T-helper 2 cell treated with Interferon-gamma antibody and Interleukin-4, amounts not matched to agents 100 ng/mL and 5 ng/mL, for 36 hours (primary cell): ENCODE results near the gene IFNG-AS1. TPM values are rescaled to one million over a fixed set of nuclear protein-coding genes. Genes with fewer than 3 reads are reported as not detected.

Experiments used
- intact Hi-C: fragments of 100-400 bp; cut with micrococcal nuclease; formaldehyde crosslinking; loops from one replicate; pipeline ENCODE4 v1.15.1; 2023
- total RNA-seq: library from RNA; stranded (reverse); gene quantifications from 2 replicates; pipeline ENCODE4 v1.2.3, GENCODE V29; 2022

The IFNG-AS1 gene
- total RNA-seq, 1 donor from 2014 or later = not detected

- intact Hi-C loops = no loop called here
Observed at GRCh38 chr12:67993143-67993542, 3.9 kb downstream of the IFNG-AS1 start.

DNA sequence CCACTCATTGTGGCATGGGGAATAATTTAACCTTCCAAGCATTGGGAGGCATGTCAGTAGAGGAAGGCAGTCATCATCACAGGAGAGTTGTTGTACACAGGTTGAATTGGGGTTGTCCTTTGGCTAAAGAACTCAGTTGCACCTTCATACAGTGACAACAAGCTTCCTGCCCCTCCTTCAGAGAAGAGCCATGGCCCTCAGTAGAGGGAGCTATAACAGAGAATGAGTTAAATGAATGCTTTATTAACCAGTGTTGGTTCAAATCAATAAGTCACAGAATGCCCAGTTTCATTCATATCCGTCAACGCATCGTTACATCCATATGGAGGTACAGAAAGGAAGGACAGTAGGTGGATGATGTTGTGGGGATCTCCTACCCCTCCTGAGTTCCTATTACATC, 4.8 kb downstream of the IFNG-AS1 start:
- intact Hi-C loops = no loop called here

DNA sequence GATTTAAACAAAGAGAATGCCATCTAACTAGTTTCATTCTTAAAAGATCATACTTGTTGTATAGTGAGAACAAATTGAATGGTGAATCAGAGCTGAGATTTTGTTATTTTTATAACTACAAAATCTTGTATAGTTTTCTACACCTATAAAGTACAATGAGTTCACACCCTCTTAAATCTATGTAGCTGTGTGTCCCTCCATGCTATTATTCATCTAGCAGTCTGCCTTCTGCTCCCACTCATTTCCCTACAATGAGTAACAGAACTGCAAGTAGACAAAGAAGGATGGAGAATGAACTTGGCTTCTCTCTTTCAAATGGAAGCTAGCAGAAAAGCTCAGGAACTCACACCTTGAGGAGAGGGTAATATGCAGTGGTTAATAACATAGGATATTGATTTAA, 7.1 kb downstream of the IFNG-AS1 start:
- intact Hi-C loops = no loop called here

GRCh38 chr12:67998379-67998778, 9.1 kb downstream of the IFNG-AS1 start:
- intact Hi-C loops = no loop called here

GRCh38 chr12:67999244-67999643, 10.0 kb downstream of the IFNG-AS1 start:
- intact Hi-C loops = no loop called here

DNA sequence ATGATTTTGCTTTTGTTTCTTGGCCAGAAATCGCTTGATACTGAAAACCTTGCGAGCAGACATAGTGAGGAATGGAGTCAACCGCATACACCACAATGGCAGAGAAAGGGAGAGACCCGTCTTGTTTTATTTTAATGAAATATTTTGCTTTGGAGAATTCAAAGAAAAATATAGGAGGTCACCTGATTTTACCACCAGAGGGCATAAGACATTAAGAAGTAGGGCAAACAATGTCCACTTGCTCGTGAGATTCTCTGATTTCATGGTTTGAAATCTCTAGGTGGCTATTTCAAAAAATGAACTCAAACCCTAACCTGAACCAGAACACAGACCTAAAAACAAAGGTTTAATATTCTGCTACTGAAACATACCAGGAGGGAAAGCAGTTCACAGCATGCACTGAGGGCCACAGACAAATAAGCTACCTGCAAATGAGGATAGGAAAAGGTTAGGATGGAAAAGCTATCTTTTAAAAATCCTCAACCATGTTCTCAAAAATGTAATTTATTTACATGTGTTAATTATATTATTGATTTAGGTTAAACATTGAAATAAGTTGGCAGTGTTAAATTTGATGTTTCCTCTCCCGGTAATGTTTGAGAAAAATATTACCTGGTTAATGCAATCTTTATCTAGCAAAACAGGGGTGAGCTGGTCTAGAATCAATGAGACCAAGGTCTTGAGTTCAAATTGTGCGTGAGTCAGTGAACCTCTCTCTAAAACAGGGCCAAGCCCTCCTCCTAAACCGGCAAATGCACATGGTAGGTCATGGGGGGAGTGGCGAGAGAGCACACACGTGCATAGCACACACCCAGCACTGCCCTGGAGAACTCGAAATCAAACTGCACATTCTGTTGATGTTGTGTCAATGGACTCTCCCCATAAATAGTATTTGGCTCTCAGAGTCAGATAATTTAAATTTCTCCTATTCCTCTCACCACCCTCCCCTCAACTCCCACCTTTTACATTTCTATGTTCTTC, 12.5 kb downstream of the IFNG-AS1 start:
- intact Hi-C loops = no loop called here

GRCh38 chr12:68003777-68004176, 14.5 kb downstream of the IFNG-AS1 start:
- intact Hi-C loops = no loop called here

GRCh38 chr12:68007033-68007432, 17.8 kb downstream of the IFNG-AS1 start:
- intact Hi-C loops = no loop called here

GRCh38 chr12:68007466-68007865, 18.2 kb downstream of the IFNG-AS1 start:
- intact Hi-C loops = no loop called here

DNA sequence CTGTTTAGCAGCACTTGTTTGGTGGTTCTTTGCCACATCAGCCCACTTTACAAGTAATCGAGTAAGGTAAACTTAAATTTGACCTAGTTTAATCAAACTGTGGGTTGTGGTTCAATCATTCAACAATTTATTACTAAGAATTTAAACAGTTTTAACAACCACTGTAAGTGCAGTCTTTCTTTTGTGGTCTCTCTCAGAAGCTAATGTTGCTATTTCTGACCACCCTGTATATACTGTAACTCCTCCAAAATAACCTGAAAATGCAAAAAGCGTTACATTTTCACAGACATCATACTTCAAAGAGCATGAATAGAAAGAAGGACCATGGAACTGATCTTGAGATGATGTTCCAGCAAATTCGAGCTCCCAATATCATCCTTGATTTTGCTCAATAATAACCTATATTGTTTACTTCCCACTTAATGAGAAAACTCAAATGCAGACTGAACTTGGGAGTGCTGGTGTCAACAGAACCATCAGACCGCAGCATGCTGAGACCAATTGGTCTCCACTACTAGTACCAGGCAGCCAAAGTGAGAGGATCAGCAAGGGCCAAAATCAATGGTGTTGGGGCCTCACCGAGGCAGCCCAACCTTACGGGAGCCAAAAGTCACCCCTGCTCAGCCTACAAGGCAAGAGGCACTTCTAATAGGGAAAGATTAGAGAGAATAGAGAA, 22.1 kb downstream of the IFNG-AS1 start:
- intact Hi-C loops = no loop called here

- intact Hi-C loops = no loop called here
Observed at GRCh38 chr12:68011882-68012207, 22.6 kb downstream of the IFNG-AS1 start.

DNA sequence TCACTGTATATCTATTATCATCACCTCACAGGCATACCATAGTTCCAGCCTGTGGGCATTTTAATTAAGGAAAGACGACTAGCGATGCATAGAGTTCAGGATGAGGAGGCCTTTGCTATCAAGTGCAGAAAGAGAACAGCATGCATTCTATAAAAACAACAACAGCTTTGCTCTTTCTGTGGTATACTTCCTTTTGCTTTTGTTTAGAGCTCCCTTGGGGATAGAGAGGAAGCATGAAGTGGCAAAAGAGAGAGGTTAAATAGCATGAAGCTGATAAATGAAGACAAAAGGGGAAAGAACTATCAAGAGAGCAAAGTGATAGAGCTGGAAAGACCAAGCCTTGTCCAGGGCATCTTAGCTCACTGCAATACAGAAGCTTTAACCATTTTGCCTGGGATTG, 23.5 kb downstream of the IFNG-AS1 start:
- intact Hi-C loops = no loop called here

- intact Hi-C loops = no loop called here
Observed at GRCh38 chr12:68013181-68013580, 23.9 kb downstream of the IFNG-AS1 start.

DNA sequence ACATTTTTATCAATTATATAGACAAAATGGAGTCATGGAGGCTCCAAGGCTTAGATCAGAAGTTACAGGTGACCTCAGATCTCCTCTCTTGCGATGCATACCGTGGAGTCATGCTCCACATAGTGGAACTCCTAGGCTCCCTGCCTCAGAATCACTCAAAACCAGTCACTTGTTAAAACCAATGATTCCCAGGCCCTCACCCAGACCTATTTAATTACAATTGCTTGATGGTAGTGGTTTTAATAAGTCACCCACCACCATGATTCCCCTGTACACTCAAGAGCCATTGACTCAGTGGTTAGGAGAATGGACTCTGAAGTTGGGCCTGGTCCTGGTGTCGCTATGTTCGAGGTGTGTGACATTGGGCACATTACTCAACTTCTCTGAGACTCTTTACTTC, 26.9 kb downstream of the IFNG-AS1 start:
- intact Hi-C loops = no loop called here

- intact Hi-C loops = no loop called here
Observed at GRCh38 chr12:68018315-68018714, 29.1 kb downstream of the IFNG-AS1 start.

GRCh38 chr12:68020049-68020448, 30.8 kb downstream of the IFNG-AS1 start:
- intact Hi-C loops = no loop called here

- intact Hi-C loops = no loop called here
Observed at GRCh38 chr12:68020699-68021098, 31.5 kb downstream of the IFNG-AS1 start.

DNA sequence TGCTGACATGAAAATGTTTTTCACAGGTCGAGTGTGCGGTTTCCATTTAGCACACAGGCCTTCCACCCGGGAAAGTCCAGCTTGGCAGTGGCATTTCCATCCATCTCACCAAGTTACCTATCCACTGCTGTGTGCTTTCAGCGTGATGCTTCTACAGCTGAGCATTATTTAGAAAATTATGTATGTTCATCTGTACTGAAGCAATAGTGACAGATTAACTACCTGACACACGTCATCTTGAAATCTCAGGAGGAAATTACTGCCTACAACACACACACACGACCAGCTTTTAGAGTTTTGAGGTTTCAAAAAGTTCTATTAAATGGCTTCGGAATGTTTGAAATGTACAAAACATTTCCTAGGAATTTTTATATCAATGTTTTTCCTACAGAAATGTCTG, 39.4 kb downstream of the IFNG-AS1 start:
- intact Hi-C loops = no loop called here

DNA sequence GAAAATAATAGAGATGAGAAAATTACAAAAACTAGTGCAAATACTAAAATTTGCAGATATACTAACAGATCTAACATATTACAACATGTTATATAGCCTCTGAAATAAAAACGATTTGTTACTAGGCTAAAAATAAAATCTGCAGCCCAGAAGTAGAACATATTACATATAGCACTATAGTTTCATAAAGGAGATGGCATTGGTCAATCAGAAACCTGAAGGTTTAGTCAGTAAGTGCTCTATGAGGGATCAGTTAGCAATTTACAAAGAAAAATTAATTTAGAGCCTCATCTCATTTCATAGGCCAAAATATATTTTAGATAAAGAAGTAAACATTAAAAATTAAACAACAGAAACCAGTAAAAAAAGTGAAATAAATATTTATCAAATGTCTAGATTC, 41.0 kb downstream of the IFNG-AS1 start:
- intact Hi-C loops = no loop called here

DNA sequence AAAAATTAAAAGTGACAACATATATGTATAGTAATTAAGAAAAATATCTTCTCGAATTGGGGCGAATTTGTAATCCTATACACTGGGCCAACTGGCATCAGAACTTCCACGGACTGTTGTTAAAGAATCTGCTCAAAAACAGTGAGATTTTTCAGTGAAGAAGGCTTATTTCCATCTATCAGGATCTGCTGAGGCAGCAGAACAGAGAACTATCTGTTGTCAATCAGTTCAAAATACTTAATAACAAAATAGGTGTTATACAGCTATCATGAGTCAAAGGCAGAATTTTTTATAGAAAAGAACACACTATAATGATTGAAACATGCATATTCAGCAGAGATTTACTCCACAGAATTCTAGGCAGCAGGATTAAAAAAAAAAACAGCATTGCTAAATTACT, 41.9 kb downstream of the IFNG-AS1 start:
- intact Hi-C loops = no loop called here

GRCh38 chr12:68031881-68032739, 42.9 kb downstream of the IFNG-AS1 start:
- intact Hi-C loops = no loop called here

GRCh38 chr12:68034567-68034966, 45.3 kb downstream of the IFNG-AS1 start:
- intact Hi-C loops = no loop called here
